CD4-positive, alpha-beta T cell treated with Interleukin-17A for 1 hour (primary cell): ENCODE results near the gene P3H2.
A peak's percentile ranks its signal among the peaks of the same experiment; 100 is the strongest.
"Not testable (repeated sequence)": the region's sequence is repeated elsewhere in the genome, so short reads cannot be mapped to it uniquely, and the experiment has no call there.

ENCODE experiments used
- DNase-seq: peaks from one replicate; pipeline ENCODE4 v3.0.0-alpha.2; 2020

Gene P3H2

DNA sequence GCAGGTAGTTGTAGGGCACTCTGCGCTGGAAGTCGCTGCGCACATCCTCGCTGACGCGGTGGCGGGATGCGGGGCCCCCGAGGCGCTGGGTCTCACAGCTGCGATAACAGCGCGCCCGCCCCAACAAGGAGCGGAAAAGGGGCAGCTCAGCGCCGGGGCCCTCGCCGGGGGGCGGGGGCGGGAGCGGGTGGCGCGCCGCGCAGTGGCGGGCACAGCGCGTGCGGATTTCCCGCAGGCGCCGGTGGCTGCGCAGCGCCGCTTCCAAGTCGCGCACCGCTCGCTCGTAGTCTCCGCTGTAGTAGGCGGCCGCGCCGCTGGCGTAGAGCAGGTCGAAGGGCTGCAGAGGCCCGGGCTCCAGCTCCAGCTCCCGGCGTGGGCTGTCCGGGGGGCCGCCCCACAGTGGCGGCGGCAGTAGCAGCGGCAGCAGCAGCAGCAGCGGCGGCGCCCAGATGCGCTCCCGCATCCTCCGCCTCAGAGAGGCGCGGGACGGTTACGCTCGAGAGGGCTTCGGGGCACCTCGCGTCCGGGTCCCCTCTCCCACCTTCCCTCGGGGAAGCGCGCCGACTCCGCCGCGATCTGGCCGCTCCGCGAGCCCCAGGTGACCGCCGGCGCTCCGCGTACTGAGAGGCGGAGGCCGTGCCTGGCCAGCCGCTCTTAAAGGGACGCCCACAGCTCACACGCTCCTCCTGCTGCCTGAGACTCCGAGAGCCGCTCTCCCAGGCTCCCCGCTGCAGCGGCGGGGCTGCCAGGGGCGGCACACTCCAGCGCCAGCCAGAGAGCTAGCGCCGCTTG is at the start of gene P3H2:
Gene P3H2, minus strand, starts transcription at position 629 of the 792 bp plus-strand sequence. Its CDS starts 166 bp downstream, at position 463.
- no peak for DNase-seq

DNA sequence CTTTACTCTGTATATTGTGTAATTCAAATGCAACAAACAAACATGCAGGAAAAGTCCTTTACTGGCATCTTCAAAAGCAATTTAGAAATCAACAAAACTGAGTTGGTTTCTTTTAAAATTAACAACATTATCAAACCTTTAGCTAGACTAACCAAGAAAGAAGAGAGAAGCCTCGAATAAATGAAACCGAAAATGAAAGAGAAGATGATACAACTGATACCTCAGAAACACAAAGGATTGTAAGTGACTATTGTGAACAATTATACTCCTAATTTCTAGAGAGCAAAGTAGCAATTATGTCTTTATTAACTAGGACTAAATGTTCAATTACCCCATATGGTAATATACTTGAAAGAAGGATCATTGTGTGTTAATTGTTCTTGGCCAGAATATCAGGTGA is 49.2 kb upstream of the P3H2 start:
- DNase-seq, result peak; percentile 23

GRCh38 chr3:190169243-190169642 is 48.5 kb upstream of the P3H2 start:
- DNase-seq, result no peak

GRCh38 chr3:190167936-190168680 is 47.4 kb upstream of the P3H2 start:
- no peak for DNase-seq

DNA sequence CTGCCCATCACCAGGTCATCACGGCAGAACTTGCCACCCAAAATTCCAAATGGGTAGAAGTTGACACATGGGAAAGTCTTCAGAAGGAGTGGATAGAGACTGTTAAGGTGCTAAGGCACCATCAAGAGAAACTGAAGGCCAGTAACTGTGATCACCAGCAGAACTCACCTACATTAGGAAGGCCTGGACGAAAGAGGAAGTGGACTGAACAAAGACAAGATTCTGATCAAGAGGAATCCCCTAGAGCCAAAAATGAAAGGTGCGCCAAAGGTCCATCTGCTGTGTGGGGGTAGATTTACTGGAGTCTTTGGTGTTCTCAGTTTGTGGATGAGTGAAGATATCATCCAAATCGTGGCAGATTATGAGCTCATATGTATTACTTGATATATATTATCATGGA is 46.3 kb upstream of the P3H2 start:
- no peak for DNase-seq

- no peak for DNase-seq
These were observed 44.6 kb upstream of the P3H2 start for GRCh38 chr3:190165253-190165652.

DNA sequence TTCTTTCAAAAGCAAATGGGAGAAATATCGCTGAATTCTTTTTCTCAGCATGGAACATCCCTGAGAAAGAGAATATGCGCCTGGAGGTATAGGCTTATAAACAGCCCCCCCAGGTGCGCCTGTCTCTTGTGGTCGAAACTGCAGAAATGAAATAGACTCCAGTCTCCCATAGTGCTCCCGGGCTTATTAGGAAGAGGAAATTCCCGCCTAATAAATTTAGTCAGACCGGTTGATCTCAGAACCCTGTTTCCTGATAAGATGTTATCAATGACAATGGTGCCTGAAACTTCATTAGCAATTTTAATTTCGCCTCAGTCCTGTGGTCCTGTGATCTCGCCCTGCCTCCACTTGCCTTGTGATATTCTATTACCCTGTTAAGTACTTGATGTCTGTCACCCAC is 41.3 kb upstream of the P3H2 start:
- not testable (repeated sequence) for DNase-seq

- no peak for DNase-seq
These were observed 39.3 kb upstream of the P3H2 start for GRCh38 chr3:190159902-190160435.

DNA sequence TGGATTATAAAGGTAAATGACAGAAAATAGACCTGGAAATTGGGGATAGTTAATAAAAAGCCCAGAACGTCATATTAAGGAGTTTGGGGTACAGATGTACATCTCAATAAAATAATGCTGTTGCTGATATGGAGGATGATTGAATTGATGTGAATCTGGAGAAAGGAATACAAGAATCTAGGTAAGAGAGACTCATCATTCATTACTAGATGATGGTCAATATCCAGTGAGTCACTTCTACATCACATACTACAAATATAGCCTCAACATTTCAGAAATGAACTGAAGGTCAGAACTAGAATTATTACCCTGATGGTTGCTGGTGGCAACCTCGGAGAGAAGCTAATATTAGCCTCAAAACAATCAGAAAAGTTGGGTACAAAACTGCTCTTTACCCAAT is 37.6 kb upstream of the P3H2 start:
- DNase-seq, result no peak

GRCh38 chr3:190155752-190156151 is 35.1 kb upstream of the P3H2 start:
- DNase-seq, result no peak

- DNase-seq, result no peak
These were observed 30.0 kb upstream of the P3H2 start for GRCh38 chr3:190150681-190151080.

DNA sequence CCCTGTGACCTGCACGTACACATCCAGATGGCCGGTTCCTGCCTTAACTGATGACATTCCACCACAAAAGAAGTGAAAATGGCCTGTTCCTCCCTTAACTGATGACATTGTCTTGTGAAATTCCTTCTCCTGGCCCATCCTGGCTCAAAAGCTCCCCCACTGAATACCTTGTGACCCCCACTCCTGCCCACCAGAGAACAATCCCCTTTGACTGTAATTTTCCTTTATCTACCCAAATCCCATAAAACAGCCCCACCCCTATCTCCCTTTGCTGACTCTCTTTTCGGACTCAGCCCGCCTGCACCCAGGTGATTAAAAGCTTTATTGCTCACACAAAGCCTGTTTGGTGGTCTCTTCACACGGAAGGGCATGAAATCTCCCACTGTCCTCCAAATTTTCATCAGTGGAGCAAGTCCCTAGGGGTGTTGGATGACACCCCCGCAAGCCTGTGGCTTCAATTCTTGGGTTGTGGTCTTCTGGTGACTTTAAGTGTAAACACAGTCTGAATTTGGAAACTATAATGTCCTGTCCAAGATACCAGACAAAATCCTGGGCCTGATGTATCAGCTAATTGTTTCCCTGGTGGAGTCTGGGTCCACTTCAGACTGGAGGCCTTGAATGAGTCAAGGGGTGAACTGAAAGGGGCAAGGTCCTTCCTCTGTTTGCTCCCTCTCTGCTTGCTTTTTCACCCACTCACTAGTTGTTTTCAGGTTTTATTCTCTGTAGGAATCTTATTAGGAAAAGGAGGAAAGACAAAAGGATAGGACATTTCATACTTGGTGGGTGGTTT is 29.3 kb upstream of the P3H2 start:
- DNase-seq, result not testable (repeated sequence)

GRCh38 chr3:190144793-190145192 is 24.1 kb upstream of the P3H2 start:
- DNase-seq, result not testable (repeated sequence)

- DNase-seq, result no peak
These were observed 21.3 kb upstream of the P3H2 start for GRCh38 chr3:190142041-190142440.

DNA sequence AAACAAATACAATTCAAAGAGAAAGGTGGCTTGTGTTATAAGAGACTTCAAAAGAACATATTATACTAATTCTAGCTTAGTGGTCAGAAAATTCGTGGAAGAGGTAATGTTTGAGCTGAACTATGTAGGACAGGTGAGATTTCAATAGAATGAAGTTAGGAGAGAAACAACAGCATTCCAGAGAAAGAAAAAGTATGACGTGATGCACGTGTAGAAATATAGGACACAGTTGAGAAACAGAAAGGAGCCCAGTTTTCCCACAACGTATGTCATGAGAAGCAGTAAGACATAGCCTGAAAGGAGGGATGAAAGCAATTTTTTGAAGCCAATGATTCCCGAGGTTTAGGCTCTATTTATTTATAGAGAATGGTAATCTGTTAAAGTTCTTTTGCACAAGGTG is 18.7 kb upstream of the P3H2 start:
- no peak for DNase-seq

DNA sequence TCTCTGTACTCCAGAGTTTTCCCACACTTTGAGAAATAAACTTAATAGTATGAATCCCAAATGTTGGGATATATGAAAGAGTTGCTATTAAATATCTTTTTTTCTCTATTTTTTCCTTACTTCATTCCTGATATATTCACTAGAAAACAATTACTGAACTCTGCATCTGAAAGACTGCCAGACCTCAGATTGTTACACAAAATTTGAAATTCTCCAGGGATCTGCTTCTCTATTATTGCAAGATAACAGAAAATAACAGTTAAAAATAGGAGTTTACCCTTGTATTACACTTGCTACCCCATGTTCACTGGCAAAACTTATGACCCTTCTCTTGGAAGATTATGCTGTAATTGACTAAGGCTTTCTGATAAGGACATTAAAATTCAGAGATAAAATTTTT is 11.7 kb upstream of the P3H2 start:
- no peak for DNase-seq

GRCh38 chr3:190131329-190131728 is 10.6 kb upstream of the P3H2 start:
- no peak for DNase-seq

GRCh38 chr3:190130696-190131095 is 10.0 kb upstream of the P3H2 start:
- no peak for DNase-seq

GRCh38 chr3:190130037-190130436 is 9.3 kb upstream of the P3H2 start:
- no peak for DNase-seq

DNA sequence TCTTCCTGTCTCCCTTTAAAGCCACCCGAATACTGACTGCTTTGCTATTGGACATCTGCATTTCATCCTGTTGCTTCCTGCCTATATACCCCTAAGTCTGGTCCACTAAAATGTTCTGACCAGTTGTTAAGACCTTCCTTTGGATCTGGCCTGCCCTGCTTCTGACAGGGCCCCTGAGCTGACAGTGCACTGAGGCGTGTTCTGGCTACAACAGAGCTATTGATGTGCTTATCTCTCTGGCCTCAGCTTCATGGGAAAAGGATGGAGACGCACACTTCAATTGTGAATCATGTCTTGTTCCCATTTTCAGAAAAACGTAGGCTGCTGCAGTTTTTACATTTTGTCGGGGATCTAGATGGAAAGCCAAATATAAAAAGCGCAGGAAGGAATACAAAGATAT is 7.1 kb upstream of the P3H2 start:
- no peak for DNase-seq

DNA sequence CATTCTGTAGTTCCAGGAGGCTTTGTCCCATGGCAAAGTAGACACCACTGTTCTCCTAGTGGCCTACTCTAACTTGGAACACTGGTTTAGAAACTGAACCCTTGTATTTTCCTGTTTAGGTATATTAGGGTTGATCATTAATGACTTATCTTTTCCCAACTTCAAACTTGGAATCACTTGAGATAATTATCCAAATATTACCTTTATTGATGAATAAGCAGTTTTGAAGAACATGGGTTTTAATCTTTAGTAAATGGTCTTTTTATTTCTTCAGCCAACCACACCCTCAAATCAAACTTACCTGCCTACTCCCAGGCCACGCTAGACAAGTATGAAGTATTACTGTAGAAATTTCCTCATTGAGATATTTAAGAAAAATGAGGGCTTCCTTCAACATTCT is 6.5 kb upstream of the P3H2 start:
- DNase-seq, result no peak

DNA sequence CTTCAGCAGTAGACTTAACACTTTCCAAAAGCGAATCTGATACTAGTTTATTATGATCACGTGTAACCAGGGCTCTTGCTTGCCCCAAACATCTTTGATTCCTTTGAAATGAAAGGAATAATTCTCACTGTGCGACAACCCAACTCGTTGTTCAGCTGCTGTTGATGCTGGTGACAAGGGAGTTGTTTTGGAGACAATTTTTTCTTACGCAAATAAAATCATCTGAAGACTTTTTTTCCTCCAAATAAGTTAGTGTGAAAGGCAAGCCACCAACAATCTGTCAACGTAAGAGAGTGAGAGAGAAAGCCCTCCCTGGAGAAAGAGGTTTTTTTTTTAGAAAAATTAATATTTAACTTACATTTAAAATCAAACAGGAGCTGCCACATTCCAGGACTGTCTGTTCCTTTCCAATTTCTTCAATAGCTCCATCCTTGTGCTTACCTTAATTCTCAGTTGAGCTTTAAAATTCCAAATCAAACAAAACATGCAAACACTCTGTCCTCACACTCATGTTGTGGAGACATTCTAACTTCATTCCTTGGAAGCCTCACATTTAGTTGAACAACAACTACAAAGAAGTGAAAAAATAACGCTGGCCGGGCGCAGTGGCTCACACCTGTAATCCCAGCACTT is 4.9 kb upstream of the P3H2 start:
- DNase-seq, result no peak

- no peak for DNase-seq
These were observed 3.4 kb upstream of the P3H2 start for GRCh38 chr3:190124067-190124466.
